Measurements from ENCODE around the gene NOD1.

The NOD1 gene

DNA sequence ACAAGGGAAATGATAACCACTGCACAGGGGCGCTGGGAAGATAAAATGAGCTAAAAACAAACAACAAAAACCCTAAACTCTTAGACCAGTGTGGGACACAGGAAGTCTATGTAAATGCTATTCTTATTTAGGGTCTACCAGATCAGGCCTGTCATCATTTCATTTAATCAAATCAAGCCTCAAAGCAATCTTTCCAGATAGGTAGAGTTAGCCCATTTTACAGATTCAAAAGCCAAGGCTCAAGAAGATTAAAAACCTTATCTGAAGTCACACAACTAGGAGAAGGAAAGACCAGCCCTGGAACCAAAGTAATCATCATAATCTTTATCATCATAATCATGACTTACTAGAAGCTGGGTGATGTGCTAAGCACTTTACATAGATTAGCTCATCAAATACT, 4.7 kb downstream of the NOD1 start:
- H3K36me3 ChIP-seq (ENCODE audit: control insufficient read depth in 2 of 2, insufficient read depth in 1 of 2, low read length in 2 of 2) = peaks cover 0 to 4% of the 10 kb centered on the region in 2 experiments; a peak in 1 of 3 replicates
- H3K4me3 ChIP-seq (ENCODE audit: low read depth, low read length) = no peak overlapping the region
- ChIA-PET CTCF (interaction anchor here (0.5 kb wide), 1 partner anchor 37 kb away, joined by 3 read pairs; no protein-coding TSS in a partner anchor), POLR2A (no interaction called here)
- TF ChIP-seq REPIN1 (tag by site-specific recombination; IDR thresholded peaks at IDR 0.05; ENCODE audit: low read depth) (no peak), ZIC2 (tag by site-specific recombination; IDR thresholded peaks at IDR 0.05) (no peak), ZNF776 (tag by site-specific recombination; IDR thresholded peaks at IDR 0.05; ENCODE audit: borderline replicate concordance) (no peak), ZNF211 (tag by site-specific recombination; IDR thresholded peaks at IDR 0.05; ENCODE audit: low read depth) (no peak), ZNF792 (tag by site-specific recombination; IDR thresholded peaks at IDR 0.05) (no peak), SP3 (tag by site-specific recombination; IDR thresholded peaks at IDR 0.05) (no peak), TRIM28 (IDR thresholded peaks at IDR 0.05; ENCODE audit: borderline replicate concordance, low read length) (no peak), MZF1 (tag by site-specific recombination; IDR thresholded peaks at IDR 0.05; ENCODE audit: borderline replicate concordance) (no peak), ZNF214 (tag by site-specific recombination; IDR thresholded peaks at IDR 0.05; ENCODE audit: borderline replicate concordance) (no peak), ZNF221 (tag by site-specific recombination; IDR thresholded peaks at IDR 0.05; ENCODE audit: borderline replicate concordance) (no peak), ZNF121 (tag by site-specific recombination; IDR thresholded peaks at IDR 0.05) (no peak), ZNF664 (tag by site-specific recombination; IDR thresholded peaks at IDR 0.05) (no peak), GLIS1 (tag by site-specific recombination; IDR thresholded peaks at IDR 0.05) (no peak)
- TF ChIP-seq, protein P1, sequence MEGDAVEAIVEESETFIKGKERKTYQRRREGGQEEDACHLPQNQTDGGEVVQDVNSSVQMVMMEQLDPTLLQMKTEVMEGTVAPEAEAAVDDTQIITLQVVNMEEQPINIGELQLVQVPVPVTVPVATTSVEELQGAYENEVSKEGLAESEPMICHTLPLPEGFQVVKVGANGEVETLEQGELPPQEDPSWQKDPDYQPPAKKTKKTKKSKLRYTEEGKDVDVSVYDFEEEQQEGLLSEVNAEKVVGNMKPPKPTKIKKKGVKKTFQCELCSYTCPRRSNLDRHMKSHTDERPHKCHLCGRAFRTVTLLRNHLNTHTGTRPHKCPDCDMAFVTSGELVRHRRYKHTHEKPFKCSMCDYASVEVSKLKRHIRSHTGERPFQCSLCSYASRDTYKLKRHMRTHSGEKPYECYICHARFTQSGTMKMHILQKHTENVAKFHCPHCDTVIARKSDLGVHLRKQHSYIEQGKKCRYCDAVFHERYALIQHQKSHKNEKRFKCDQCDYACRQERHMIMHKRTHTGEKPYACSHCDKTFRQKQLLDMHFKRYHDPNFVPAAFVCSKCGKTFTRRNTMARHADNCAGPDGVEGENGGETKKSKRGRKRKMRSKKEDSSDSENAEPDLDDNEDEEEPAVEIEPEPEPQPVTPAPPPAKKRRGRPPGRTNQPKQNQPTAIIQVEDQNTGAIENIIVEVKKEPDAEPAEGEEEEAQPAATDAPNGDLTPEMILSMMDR (tag by site-specific recombination; IDR thresholded peaks at IDR 0.05) = no peak
- H3K27ac ChIP-seq (ENCODE audit: extremely low read depth, low read depth, low read length) = no peak overlapping the region
- no peaks in the 10 kb centered on the region; the same call in 1 of the 2 replicates for H3K4me1 ChIP-seq (ENCODE audit: control insufficient read depth, insufficient read depth, low read length)
- no peaks in the 10 kb centered on the region for H3K9me3 ChIP-seq (ENCODE audit: control insufficient read depth, insufficient read depth, low read depth, low read length)

DNA sequence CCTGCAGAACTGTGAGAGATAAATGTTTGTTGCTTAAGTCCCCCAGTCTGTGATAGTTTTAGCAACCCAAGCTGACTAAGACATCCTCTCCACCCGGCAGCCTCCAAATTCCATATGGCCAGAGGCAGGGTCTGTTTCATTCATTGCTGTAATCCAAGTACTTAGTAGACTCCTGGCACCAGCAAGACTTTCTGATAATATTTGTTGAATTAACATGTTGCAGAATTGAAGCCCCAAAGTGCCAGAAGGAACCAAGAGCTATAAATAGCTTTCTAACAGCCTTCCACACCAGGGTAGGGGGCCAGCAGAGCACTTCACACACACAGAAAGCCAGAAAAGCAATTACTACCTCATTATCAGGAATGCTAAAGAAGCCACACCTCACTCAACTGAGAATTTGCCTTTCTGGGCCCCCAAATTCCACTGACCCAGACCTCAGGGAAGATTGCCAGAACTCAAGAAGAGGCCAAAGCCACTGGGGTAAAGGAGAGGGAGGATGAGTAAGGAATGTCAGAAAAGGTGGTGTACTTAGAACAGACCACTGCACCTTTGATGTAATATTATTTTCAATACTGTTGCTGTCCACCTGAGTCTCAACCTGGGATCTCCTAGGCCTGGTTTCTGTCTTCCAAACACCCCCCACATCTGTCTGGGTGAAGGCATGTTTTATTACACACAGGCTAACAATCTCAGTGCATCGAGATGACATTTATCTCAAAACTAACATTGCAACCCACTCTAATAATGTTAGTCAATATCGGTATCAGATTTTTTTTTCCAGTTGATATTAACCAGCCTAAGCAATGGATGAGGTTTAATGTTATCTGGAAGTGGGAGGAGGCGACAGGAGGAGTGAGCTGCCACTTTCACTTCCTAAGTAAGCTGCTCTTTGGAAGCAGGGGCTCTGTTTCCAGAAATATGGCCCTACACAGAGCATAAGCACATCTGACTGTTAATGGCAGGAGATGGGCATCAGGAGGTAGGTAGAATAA, 5.5 kb downstream of the NOD1 start:
- CTCF ChIA-PET = interaction anchor here (0.7 kb wide), 1 partner anchor 12 kb away, joined by 3 read pairs; no protein-coding TSS in a partner anchor
- H3K27ac ChIP-seq (ENCODE audit: extremely low read depth, low read depth, low read length) = no peak overlapping the region

DNA sequence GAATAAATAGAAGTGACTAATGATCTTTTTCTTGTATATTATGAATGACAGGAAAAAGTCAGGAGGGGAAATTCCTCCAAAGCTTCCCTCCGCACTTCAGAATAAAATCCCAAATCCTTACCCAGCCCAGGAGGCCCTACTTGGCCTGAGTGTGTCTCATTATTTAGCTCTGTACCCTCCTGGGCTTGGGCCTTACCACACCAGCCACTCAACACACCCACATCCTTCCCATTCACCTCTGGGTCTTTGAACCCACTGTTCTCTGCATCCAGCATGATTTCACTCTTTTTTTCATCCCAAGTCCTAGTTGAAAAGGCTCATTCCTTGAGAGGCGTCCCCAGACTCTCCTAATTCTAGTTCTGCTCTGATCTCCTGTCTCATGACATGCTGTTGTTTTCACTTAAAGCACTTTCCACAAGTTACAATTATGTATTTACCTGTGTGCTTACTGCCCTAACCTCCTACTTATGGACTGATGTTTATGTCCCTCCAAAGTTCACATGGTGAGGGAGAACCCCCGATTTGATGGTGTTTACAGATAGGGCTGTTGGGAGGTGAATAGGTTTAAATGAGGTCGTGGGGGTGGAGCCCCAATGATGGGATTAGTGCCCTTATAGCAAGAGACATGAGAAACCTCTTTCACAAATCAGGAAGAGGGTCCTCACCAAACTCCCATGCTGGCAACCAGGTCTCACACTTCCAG, 6.4 kb downstream of the NOD1 start:
- TF ChIP-seq MEIS1 (CRISPR knock-in tag; IDR thresholded peaks at IDR 0.05; ENCODE audit: borderline replicate concordance) = no peak
- TF ChIP-seq EGR2 (tag by site-specific recombination; IDR thresholded peaks at IDR 0.05; ENCODE audit: low read depth) = peak; percentile 38; the same call in 1 of the 2 replicates
- peak; percentile 46; the same call in 1 of the 2 replicates for TF ChIP-seq ZFHX2 (tag by site-specific recombination; conservative IDR thresholded peaks at IDR 0.05)
- ChIA-PET CTCF (interaction anchor here (0.5 to 0.7 kb wide), 4 partner anchors 12 to 248 kb away, joined by 3 read pairs; no protein-coding TSS in a partner anchor), POLR2A (no interaction called here)
- peaks cover 0 to 4% of the 10 kb centered on the region in 2 experiments; a peak in 1 of 3 replicates for H3K36me3 ChIP-seq (ENCODE audit: control insufficient read depth in 2 of 2, insufficient read depth in 1 of 2, low read length in 2 of 2)
- no peak overlapping the region for H3K4me3 ChIP-seq (ENCODE audit: low read depth, low read length)
- no peak overlapping the region for H3K27ac ChIP-seq (ENCODE audit: extremely low read depth, low read depth, low read length)
- no peaks in the 10 kb centered on the region; the same call in 1 of the 2 replicates for H3K4me1 ChIP-seq (ENCODE audit: control insufficient read depth, insufficient read depth, low read length)
- no peaks in the 10 kb centered on the region for H3K9me3 ChIP-seq (ENCODE audit: control insufficient read depth, insufficient read depth, low read depth, low read length)

More for the DNA sequence above, 5.5 kb downstream of the NOD1 start:
- POLR2A ChIA-PET = no interaction called here
- peaks cover 0 to 4% of the 10 kb centered on the region in 2 experiments; a peak in 1 of 3 replicates for H3K36me3 ChIP-seq (ENCODE audit: control insufficient read depth in 2 of 2, insufficient read depth in 1 of 2, low read length in 2 of 2)
- no peaks in the 10 kb centered on the region for H3K9me3 ChIP-seq (ENCODE audit: control insufficient read depth, insufficient read depth, low read depth, low read length)
- no peaks in the 10 kb centered on the region; the same call in 1 of the 2 replicates for H3K4me1 ChIP-seq (ENCODE audit: control insufficient read depth, insufficient read depth, low read length)
- TF ChIP-seq, protein P2, sequence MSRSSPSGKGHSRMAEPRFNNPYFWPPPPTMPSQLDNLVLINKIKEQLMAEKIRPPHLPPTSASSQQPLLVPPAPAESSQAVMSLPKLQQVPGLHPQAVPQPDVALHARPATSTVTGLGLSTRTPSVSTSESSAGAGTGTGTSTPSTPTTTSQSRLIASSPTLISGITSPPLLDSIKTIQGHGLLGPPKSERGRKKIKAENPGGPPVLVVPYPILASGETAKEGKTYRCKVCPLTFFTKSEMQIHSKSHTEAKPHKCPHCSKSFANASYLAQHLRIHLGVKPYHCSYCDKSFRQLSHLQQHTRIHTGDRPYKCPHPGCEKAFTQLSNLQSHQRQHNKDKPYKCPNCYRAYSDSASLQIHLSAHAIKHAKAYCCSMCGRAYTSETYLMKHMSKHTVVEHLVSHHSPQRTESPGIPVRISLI (tag by site-specific recombination; IDR thresholded peaks at IDR 0.05) = no peak
- TF ChIP-seq SCRT2 (tag by site-specific recombination; IDR thresholded peaks at IDR 0.05) = no peak
- no peak for TF ChIP-seq ZNF776 (tag by site-specific recombination; IDR thresholded peaks at IDR 0.05; ENCODE audit: borderline replicate concordance)
- H3K4me3 ChIP-seq (ENCODE audit: low read depth, low read length) = no peak overlapping the region

Data from HEK293 (cell line).